Measurements from ENCODE around the gene TBL1Y. TPM values are rescaled to one million over a fixed set of nuclear protein-coding genes. Genes with fewer than 3 reads are reported as not detected.

The TBL1Y gene
- total RNA-seq, 2 donors from 2014 or later, result not detected

Other genes with a start within 250 kb of the TBL1Y start
- gene AMELY, start 1.1 kb downstream of the TBL1Y start, total RNA-seq, result not detected